H1 (cell line): Measurements from ENCODE around the gene EXO1. TPM values are rescaled to one million over a fixed set of nuclear protein-coding genes. Genes with fewer than 3 reads are reported as not detected.

ENCODE experiments used
- CTCF ChIA-PET: fragments of 300-600 bp; sonication (Branson Sonifier 250); formaldehyde crosslinking; loops from one replicate; lab custom pipeline; 2021; ENCODE audit not compliant: partially characterized antibody; lab: Charles Lee
- POLR2A ChIA-PET: fragments of 300-600 bp; sonication (Branson Sonifier 250); formaldehyde crosslinking; loops from one replicate; lab custom pipeline; 2021; ENCODE audit warnings: inconsistent platforms; ENCODE audit not compliant: partially characterized antibody; lab: Charles Lee
- DNase-seq, 2 experiments: peaks; one replicate each; pipeline versions ENCODE4 v3.0.0 to v3.0.0-alpha.2; 2010 to 2022; ENCODE audit warnings: low spot score in 2 of 2, low read depth in 1 of 2, mixed read lengths in 1 of 2
- FAIRE-seq: peaks from 2 replicates; lab custom pipeline; 2011; peaks lifted over from hg19 to GRCh38; lab: Jason Lieb, UNC
- H2AFZ ChIP-seq: 2 replicates; pipeline ENCODE4 v1.8.1; 2012; ENCODE audit warnings: low read length, inconsistent platforms
- H2AK5ac ChIP-seq: 2 replicates; pipeline ENCODE4 v1.6.1; 2013; ENCODE audit warnings: low read depth, low read length
- H2BK120ac ChIP-seq: replicated peaks from 2 replicates; pipeline ENCODE3; 2013; ENCODE audit warnings: low read depth, low read length, inconsistent platforms
- H2BK12ac ChIP-seq: 2 replicates; pipeline ENCODE4 v1.6.1; 2013; ENCODE audit warnings: low read depth, low read length
- H2BK15ac ChIP-seq: 2 replicates; pipeline ENCODE4 v1.6.1; 2013; ENCODE audit warnings: low read length
- H2BK20ac ChIP-seq: 2 replicates; pipeline ENCODE4 v1.6.1; 2013; ENCODE audit warnings: low read length
- H2BK5ac ChIP-seq: 2 replicates; pipeline ENCODE4 v1.6.1; 2013; ENCODE audit warnings: low read depth, low read length
- H3K14ac ChIP-seq: 2 replicates; pipeline ENCODE4 v1.6.1; 2013; ENCODE audit warnings: inconsistent platforms; ENCODE audit not compliant: insufficient read length
- H3K18ac ChIP-seq: 2 replicates; pipeline ENCODE4 v1.6.1; 2013; ENCODE audit warnings: low read length; ENCODE audit errors: extremely low read depth
- H3K23ac ChIP-seq: 2 replicates; pipeline ENCODE4 v1.6.1; 2013; ENCODE audit warnings: inconsistent platforms; ENCODE audit not compliant: insufficient read length
- H3K23me2 ChIP-seq: 2 replicates; pipeline ENCODE4 v1.6.1; 2013; ENCODE audit warnings: low read depth, low read length
- H3K27ac ChIP-seq: 2 replicates; pipeline ENCODE4 v1.6.1; 2011; ENCODE audit warnings: low read depth, low read length, inconsistent platforms
- H3K27me3 ChIP-seq, 4 experiments: replicated peaks in 1 of 4; 1 replicate in 1 of 4; 2 replicates in 3 of 4; pipeline versions ENCODE4 v1.6.1 to v1.8.1; 2011 to 2013; ENCODE audit warnings: low read length in 3 of 4, mild to moderate bottlenecking in 3 of 4, inconsistent platforms in 2 of 4, mixed read lengths in 2 of 4, moderate library complexity in 1 of 4; ENCODE audit not compliant: control insufficient read depth in 3 of 4, insufficient read depth in 3 of 4; ENCODE audit errors: extremely low read depth in 1 of 4
- H3K36me3 ChIP-seq, 4 experiments: 2 replicates each; pipeline versions ENCODE4 v1.6.1 to v1.8.1; 2011 to 2013; ENCODE audit warnings: mild to moderate bottlenecking in 4 of 4, low read length in 3 of 4, moderate library complexity in 2 of 4, control low read depth in 1 of 4, inconsistent platforms in 1 of 4; ENCODE audit not compliant: insufficient read depth in 4 of 4, control insufficient read depth in 2 of 4
- H3K4ac ChIP-seq: replicated peaks from 2 replicates; pipeline ENCODE3; 2013; ENCODE audit warnings: low read length, low read depth, mixed read lengths, inconsistent platforms; ENCODE audit not compliant: insufficient read length
- H3K4me1 ChIP-seq, 4 experiments: replicated peaks in 1 of 4; 1 replicate in 1 of 4; 2 replicates in 3 of 4; pipeline versions ENCODE4 v1.6.1 to v1.8.1; 2011 to 2013; ENCODE audit warnings: low read length in 3 of 4, inconsistent platforms in 2 of 4, mixed read lengths in 1 of 4; ENCODE audit not compliant: insufficient read depth in 4 of 4, control insufficient read depth in 3 of 4
- H3K4me2 ChIP-seq, 2 experiments: 2 replicates each; pipeline versions ENCODE4 v1.6.1 to v1.8.1; 2011 to 2013; ENCODE audit warnings: low read depth in 2 of 2, low read length in 2 of 2, control low read depth in 1 of 2, inconsistent platforms in 1 of 2, mild to moderate bottlenecking in 1 of 2; ENCODE audit not compliant: insufficient read depth in 1 of 2
- H3K4me3 ChIP-seq, 4 experiments: fragments of 200-600, 300-600 bp in 1 of 4; sonication (generic), shearing (Covaris generic), sonication (Bioruptor Twin) in 1 of 4; 2 replicates each; pipeline versions ENCODE4 v1.5.1 to v1.8.1; 2011 to 2016; ENCODE audit warnings: low read length in 4 of 4, low read depth in 3 of 4, control low read depth in 2 of 4, inconsistent platforms in 2 of 4, mild to moderate bottlenecking in 2 of 4, mixed read lengths in 1 of 4, moderate library complexity in 1 of 4; ENCODE audit not compliant: insufficient read depth in 2 of 4; ENCODE audit errors: extremely low read depth in 1 of 4
- H3K56ac ChIP-seq: replicated peaks from 2 replicates; pipeline ENCODE3; 2013; ENCODE audit warnings: low read depth, mild to moderate bottlenecking, mixed read lengths, low read length, inconsistent platforms; ENCODE audit not compliant: insufficient read length
- H3K79me1 ChIP-seq: 2 replicates; pipeline ENCODE4 v1.6.1; 2013; ENCODE audit warnings: low read depth, low read length, control low read depth
- H3K79me2 ChIP-seq, 2 experiments: 2 replicates each; pipeline versions ENCODE4 v1.6.1 to v1.8.1; 2012 to 2013; ENCODE audit warnings: low read length in 2 of 2, mild to moderate bottlenecking in 2 of 2, inconsistent platforms in 1 of 2; ENCODE audit not compliant: insufficient read depth in 2 of 2, control insufficient read depth in 1 of 2
- H3K9ac ChIP-seq, 4 experiments: replicated peaks in 1 of 4; 1 replicate in 1 of 4; 2 replicates in 3 of 4; pipeline versions ENCODE4 v1.6.1 to v1.8.1; 2011 to 2013; ENCODE audit warnings: low read depth in 3 of 4, low read length in 3 of 4, control low read depth in 2 of 4, mild to moderate bottlenecking in 2 of 4, moderate library complexity in 2 of 4, inconsistent platforms in 1 of 4; ENCODE audit errors: extremely low read depth in 1 of 4
- H3K9me3 ChIP-seq, 2 experiments: 2 replicates each; pipeline versions ENCODE4 v1.6.1 to v1.8.1; 2012 to 2013; ENCODE audit warnings: mild to moderate bottlenecking in 2 of 2, moderate library complexity in 2 of 2, control low read depth in 1 of 2, inconsistent platforms in 1 of 2, low read depth in 1 of 2, low read length in 1 of 2, mixed read lengths in 1 of 2; ENCODE audit not compliant: insufficient read depth in 2 of 2
- H4K20me1 ChIP-seq, 2 experiments: replicated peaks in 1 of 2; 2 replicates each; pipeline versions ENCODE3 to v1.8.1; 2011 to 2013; ENCODE audit warnings: inconsistent platforms in 2 of 2, low read length in 2 of 2, mild to moderate bottlenecking in 1 of 2; ENCODE audit not compliant: insufficient read depth in 2 of 2, control insufficient read depth in 1 of 2
- H4K5ac ChIP-seq: 2 replicates; pipeline ENCODE4 v1.6.1; 2013; ENCODE audit warnings: low read length, low read depth, mixed read lengths, inconsistent platforms; ENCODE audit not compliant: insufficient read length
- H4K8ac ChIP-seq: 2 replicates; pipeline ENCODE4 v1.8.0; 2013; ENCODE audit warnings: mild to moderate bottlenecking, moderate library complexity, low read length, inconsistent platforms; ENCODE audit not compliant: insufficient read depth; ENCODE audit errors: extremely low read depth
- H4K91ac ChIP-seq: replicated peaks from 2 replicates; pipeline ENCODE3; 2013; ENCODE audit warnings: low read length, mixed read lengths, inconsistent platforms; ENCODE audit not compliant: insufficient read length
- BACH1 ChIP-seq: IDR thresholded peaks from 2 replicates; pipeline ENCODE4 v1.6.1; 2012; ENCODE audit warnings: low read length, improper control_type of control experiment
- BRCA1 ChIP-seq: IDR thresholded peaks from 2 replicates; pipeline ENCODE4 v1.6.1; 2012; ENCODE audit warnings: low read depth, low read length, improper control_type of control experiment
- EZH2 ChIP-seq: fragments of 200-600 bp; sonication (generic); IDR thresholded peaks from 2 replicates; pipeline ENCODE4 v1.7.1; 2012; ENCODE audit warnings: low read depth, mild to moderate bottlenecking, moderate library complexity, low read length, inconsistent platforms; ENCODE audit not compliant: severe bottlenecking
- GABPA ChIP-seq: IDR thresholded peaks from 2 replicates; pipeline ENCODE4 v1.6.1; 2011; ENCODE audit warnings: mild to moderate bottlenecking, low read length, moderate library complexity, borderline replicate concordance; ENCODE audit not compliant: insufficient read depth
- HDAC2 ChIP-seq, 2 experiments: fragments of 300-600 bp in 1 of 2; sonication (generic) in 1 of 2; IDR thresholded peaks; 2 replicates each; pipeline ENCODE4 v1.6.1; 2011 to 2012; ENCODE audit warnings: low read depth in 2 of 2, low read length in 2 of 2, mild to moderate bottlenecking in 2 of 2, moderate library complexity in 2 of 2, borderline replicate concordance in 1 of 2, inconsistent platforms in 1 of 2
- KDM5A ChIP-seq: fragments of 200-600 bp; IDR thresholded peaks from 2 replicates; pipeline ENCODE4 v1.7.1; 2012; ENCODE audit warnings: mild to moderate bottlenecking, low read length, inconsistent platforms, mixed read lengths
- SAP30 ChIP-seq: fragments of 300-600 bp; sonication (generic); IDR thresholded peaks from 2 replicates; pipeline ENCODE4 v1.7.1; 2012; ENCODE audit warnings: low read length, moderate library complexity, mild to moderate bottlenecking, inconsistent platforms; ENCODE audit not compliant: insufficient read depth, insufficient replicate concordance
- SIN3A ChIP-seq, 2 experiments: IDR thresholded peaks in 1 of 2; conservative IDR thresholded peaks in 1 of 2; 2 replicates each; pipeline ENCODE4 v1.6.1; 2011 to 2012; ENCODE audit warnings: low read length in 2 of 2, improper control_type of control experiment in 1 of 2, low read depth in 1 of 2, mild to moderate bottlenecking in 1 of 2
- SUZ12 ChIP-seq: fragments of 200-600 bp; sonication (generic); IDR thresholded peaks from 2 replicates; pipeline ENCODE4 v1.6.1; 2012; ENCODE audit warnings: mild to moderate bottlenecking, inconsistent platforms, low read length, moderate library complexity, mixed read lengths
- TAF7 ChIP-seq: optimal IDR thresholded peaks from 2 replicates; pipeline ENCODE3; 2011; ENCODE audit warnings: low read depth, mild to moderate bottlenecking, inconsistent platforms, low read length, moderate library complexity, borderline replicate concordance
- WGBS, 2 experiments: shearing (Covaris generic) in 1 of 2; methylation state at CpG; one replicate each; pipeline versions ENCODE4 v1.1.6 to v1.1.7; 2013 to 2015; ENCODE audit warnings: low lambda C conversion rate in 2 of 2, mixed read lengths in 2 of 2, inconsistent platforms in 1 of 2, low coverage in 1 of 2, missing lambda C conversion rate in 1 of 2; ENCODE audit not compliant: insufficient replicate concordance in 2 of 2, insufficient coverage in 1 of 2, insufficient read length in 1 of 2; ENCODE audit errors: extremely low coverage in 1 of 2, missing lambda C conversion rate in 1 of 2; 5-methylcytosine and 5-hydroxymethylcytosine counted together
- polyA plus RNA-seq, 7 experiments: library from polyadenylated mRNA; depleted of rRNA in 3 of 7; stranded (reverse) in 5 of 7; unstranded in 2 of 7; fragments of >200 nt in 5 of 7; fragments of 200-250 nt in 2 of 7; gene quantifications; 1 replicate in 5 of 7; 2 replicates in 1 of 7; 4 replicates in 1 of 7; pipeline versions ENCODE4 v1.2.1 to v1.2.3, GENCODE V29; 2011 to 2013; ENCODE audit warnings: missing spikeins in 2 of 7, mixed read lengths in 2 of 7
- total RNA-seq: library from RNA; stranded (reverse); fragmentation: NEBNext Ultra II Directional; extraction: Animal tissue kit (Norgen Biotek cat#: 25700); gene quantifications from 2 replicates; pipeline ENCODE4 v1.2.1, GENCODE V29; 2021

Gene EXO1
- total and polyA plus RNA-seq, 2 of the 8 experiments (the other 6 are each of a cell fraction or from before 2014, with no cell fraction given), result 9.2 to 43.0 TPM

DNA sequence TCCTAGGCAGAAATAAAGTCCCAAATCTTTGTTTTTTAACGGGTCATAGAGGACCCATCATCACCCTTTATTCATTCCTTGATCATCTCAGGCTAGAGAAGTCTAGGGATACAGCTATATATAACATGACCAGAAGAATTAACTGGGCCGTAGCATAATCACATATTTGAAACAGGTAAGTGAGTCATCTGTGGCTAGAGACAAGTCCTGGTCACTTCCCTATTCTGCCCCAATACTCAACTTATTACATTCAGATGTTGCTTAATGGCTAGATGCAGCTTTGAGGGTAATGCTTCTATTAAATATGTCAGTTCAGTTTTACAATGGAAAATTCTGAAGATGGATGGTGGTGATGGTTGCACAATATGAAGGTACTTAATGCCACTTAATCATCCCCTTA is 47.0 kb downstream of the EXO1 start:
- no peak for TF ChIP-seq SAP30
- no peak for TF ChIP-seq BRCA1
- TF ChIP-seq SIN3A (conservative IDR thresholded peaks at IDR 0.05 in 1 of 2, IDR thresholded peaks at IDR 0.05 in 1 of 2; ENCODE audit: low read depth in 1 of 2, low read length in 2 of 2), result no peak
- TF ChIP-seq TAF7, result no peak
- no peak for TF ChIP-seq GABPA
- TF ChIP-seq SUZ12, result no peak
- TF ChIP-seq HDAC2 (IDR thresholded peaks at IDR 0.05; ENCODE audit: borderline replicate concordance in 1 of 2, low read depth in 2 of 2, low read length in 2 of 2), result no peak
- TF ChIP-seq KDM5A, result no peak
- TF ChIP-seq EZH2, result no peak
- no peak for TF ChIP-seq BACH1
- Histone ChIP-seq H3K56ac (no peak overlapping the region), H2BK20ac (no peak overlapping the region), H3K4me2 (no peak overlapping the region), H3K4me1 (no peaks in the 10 kb centered on the region), H2BK15ac (no peak overlapping the region), H3K23ac (no peak overlapping the region), H4K20me1 (no peaks in the 10 kb centered on the region), H2BK5ac (no peak overlapping the region), H3K4me3 (no peak overlapping the region), H3K18ac (no peak overlapping the region), H3K27me3 (no peaks in the 10 kb centered on the region), H4K5ac (no peak overlapping the region), H2AK5ac (no peak overlapping the region), H2BK120ac (no peak overlapping the region), H3K27ac (no peak overlapping the region), H2AFZ (no peak overlapping the region), H3K23me2 (no peaks in the 10 kb centered on the region), H2BK12ac (no peak overlapping the region), H3K36me3 (peaks cover 0 to 4% (median 2%) of the 10 kb centered on the region in 4 experiments; a peak in 2 of 8 replicates), H3K4ac (no peak overlapping the region), H4K91ac (no peak overlapping the region), H3K79me1 (no peaks in the 10 kb centered on the region), H4K8ac (no peak overlapping the region), H3K9me3 (no peaks in the 10 kb centered on the region), H3K79me2 (no peaks in the 10 kb centered on the region), H3K14ac (no peak overlapping the region), H3K9ac (no peak overlapping the region)
- FAIRE-seq (no peak), DNase-seq (no peak)
- ChIA-PET POLR2A (interaction anchor here (1.4 kb wide), 1 partner anchor 91 kb away, joined by 4 read pairs; no protein-coding TSS in a partner anchor), CTCF (interaction anchor here (0.6 to 6.2 kb wide), 13 partner anchors 12 to 1097 kb away, joined by 3 to 83 read pairs (median 5); partner anchors contain the start of genes BECN2 and MAP1LC3C)
- 96% methylated on average over 2 of the region's 2 CpGs; no CpG with 5 or more reads in 1 of the 2 experiments for WGBS, 2 experiments
